H1 (cell line): ENCODE measurements around the gene PDZD4. TPM values are rescaled to one million over a fixed set of nuclear protein-coding genes. Genes with fewer than 3 reads are reported as not detected.

Experiments used
- CTCF ChIA-PET: fragments of 300-600 bp; sonication (Branson Sonifier 250); formaldehyde crosslinking; loops from one replicate; lab custom pipeline; 2021; ENCODE audit not compliant: partially characterized antibody; lab: Charles Lee
- POLR2A ChIA-PET: fragments of 300-600 bp; sonication (Branson Sonifier 250); formaldehyde crosslinking; loops from one replicate; lab custom pipeline; 2021; ENCODE audit warnings: inconsistent platforms; ENCODE audit not compliant: partially characterized antibody; lab: Charles Lee
- DNase-seq, 2 experiments: peaks; one replicate each; pipeline versions ENCODE4 v3.0.0 to v3.0.0-alpha.2; 2010 to 2022; ENCODE audit warnings: low spot score in 2 of 2, low read depth in 1 of 2, mixed read lengths in 1 of 2
- FAIRE-seq: peaks from 2 replicates; lab custom pipeline; 2011; peaks lifted over from hg19 to GRCh38; lab: Jason Lieb, UNC
- H2AFZ ChIP-seq: 2 replicates; pipeline ENCODE4 v1.8.1; 2012; ENCODE audit warnings: low read length, inconsistent platforms
- H2AK5ac ChIP-seq: 2 replicates; pipeline ENCODE4 v1.6.1; 2013; ENCODE audit warnings: low read depth, low read length
- H2BK120ac ChIP-seq: replicated peaks from 2 replicates; pipeline ENCODE3; 2013; ENCODE audit warnings: low read depth, low read length, inconsistent platforms
- H2BK12ac ChIP-seq: 2 replicates; pipeline ENCODE4 v1.6.1; 2013; ENCODE audit warnings: low read depth, low read length
- H2BK15ac ChIP-seq: 2 replicates; pipeline ENCODE4 v1.6.1; 2013; ENCODE audit warnings: low read length
- H2BK20ac ChIP-seq: 2 replicates; pipeline ENCODE4 v1.6.1; 2013; ENCODE audit warnings: low read length
- H2BK5ac ChIP-seq: 2 replicates; pipeline ENCODE4 v1.6.1; 2013; ENCODE audit warnings: low read depth, low read length
- H3K14ac ChIP-seq: 2 replicates; pipeline ENCODE4 v1.6.1; 2013; ENCODE audit warnings: inconsistent platforms; ENCODE audit not compliant: insufficient read length
- H3K18ac ChIP-seq: 2 replicates; pipeline ENCODE4 v1.6.1; 2013; ENCODE audit warnings: low read length; ENCODE audit errors: extremely low read depth
- H3K23ac ChIP-seq: 2 replicates; pipeline ENCODE4 v1.6.1; 2013; ENCODE audit warnings: inconsistent platforms; ENCODE audit not compliant: insufficient read length
- H3K23me2 ChIP-seq: 2 replicates; pipeline ENCODE4 v1.6.1; 2013; ENCODE audit warnings: low read depth, low read length
- H3K27ac ChIP-seq: 2 replicates; pipeline ENCODE4 v1.6.1; 2011; ENCODE audit warnings: low read depth, low read length, inconsistent platforms
- H3K27me3 ChIP-seq, 4 experiments: replicated peaks in 1 of 4; 1 replicate in 1 of 4; 2 replicates in 3 of 4; pipeline versions ENCODE4 v1.6.1 to v1.8.1; 2011 to 2013; ENCODE audit warnings: low read length in 3 of 4, mild to moderate bottlenecking in 3 of 4, inconsistent platforms in 2 of 4, mixed read lengths in 2 of 4, moderate library complexity in 1 of 4; ENCODE audit not compliant: control insufficient read depth in 3 of 4, insufficient read depth in 3 of 4; ENCODE audit errors: extremely low read depth in 1 of 4
- H3K36me3 ChIP-seq, 4 experiments: 2 replicates each; pipeline versions ENCODE4 v1.6.1 to v1.8.1; 2011 to 2013; ENCODE audit warnings: mild to moderate bottlenecking in 4 of 4, low read length in 3 of 4, moderate library complexity in 2 of 4, control low read depth in 1 of 4, inconsistent platforms in 1 of 4; ENCODE audit not compliant: insufficient read depth in 4 of 4, control insufficient read depth in 2 of 4
- H3K4ac ChIP-seq: replicated peaks from 2 replicates; pipeline ENCODE3; 2013; ENCODE audit warnings: low read length, low read depth, mixed read lengths, inconsistent platforms; ENCODE audit not compliant: insufficient read length
- H3K4me1 ChIP-seq, 4 experiments: replicated peaks in 1 of 4; 1 replicate in 1 of 4; 2 replicates in 3 of 4; pipeline versions ENCODE4 v1.6.1 to v1.8.1; 2011 to 2013; ENCODE audit warnings: low read length in 3 of 4, inconsistent platforms in 2 of 4, mixed read lengths in 1 of 4; ENCODE audit not compliant: insufficient read depth in 4 of 4, control insufficient read depth in 3 of 4
- H3K4me2 ChIP-seq, 2 experiments: 2 replicates each; pipeline versions ENCODE4 v1.6.1 to v1.8.1; 2011 to 2013; ENCODE audit warnings: low read depth in 2 of 2, low read length in 2 of 2, control low read depth in 1 of 2, inconsistent platforms in 1 of 2, mild to moderate bottlenecking in 1 of 2; ENCODE audit not compliant: insufficient read depth in 1 of 2
- H3K4me3 ChIP-seq, 4 experiments: fragments of 200-600, 300-600 bp in 1 of 4; sonication (generic), shearing (Covaris generic), sonication (Bioruptor Twin) in 1 of 4; 2 replicates each; pipeline versions ENCODE4 v1.5.1 to v1.8.1; 2011 to 2016; ENCODE audit warnings: low read length in 4 of 4, low read depth in 3 of 4, control low read depth in 2 of 4, inconsistent platforms in 2 of 4, mild to moderate bottlenecking in 2 of 4, mixed read lengths in 1 of 4, moderate library complexity in 1 of 4; ENCODE audit not compliant: insufficient read depth in 2 of 4; ENCODE audit errors: extremely low read depth in 1 of 4
- H3K56ac ChIP-seq: replicated peaks from 2 replicates; pipeline ENCODE3; 2013; ENCODE audit warnings: low read depth, mild to moderate bottlenecking, mixed read lengths, low read length, inconsistent platforms; ENCODE audit not compliant: insufficient read length
- H3K79me1 ChIP-seq: 2 replicates; pipeline ENCODE4 v1.6.1; 2013; ENCODE audit warnings: low read depth, low read length, control low read depth
- H3K79me2 ChIP-seq, 2 experiments: 2 replicates each; pipeline versions ENCODE4 v1.6.1 to v1.8.1; 2012 to 2013; ENCODE audit warnings: low read length in 2 of 2, mild to moderate bottlenecking in 2 of 2, inconsistent platforms in 1 of 2; ENCODE audit not compliant: insufficient read depth in 2 of 2, control insufficient read depth in 1 of 2
- H3K9ac ChIP-seq, 4 experiments: replicated peaks in 1 of 4; 1 replicate in 1 of 4; 2 replicates in 3 of 4; pipeline versions ENCODE4 v1.6.1 to v1.8.1; 2011 to 2013; ENCODE audit warnings: low read depth in 3 of 4, low read length in 3 of 4, control low read depth in 2 of 4, mild to moderate bottlenecking in 2 of 4, moderate library complexity in 2 of 4, inconsistent platforms in 1 of 4; ENCODE audit errors: extremely low read depth in 1 of 4
- H3K9me3 ChIP-seq, 2 experiments: 2 replicates each; pipeline versions ENCODE4 v1.6.1 to v1.8.1; 2012 to 2013; ENCODE audit warnings: mild to moderate bottlenecking in 2 of 2, moderate library complexity in 2 of 2, control low read depth in 1 of 2, inconsistent platforms in 1 of 2, low read depth in 1 of 2, low read length in 1 of 2, mixed read lengths in 1 of 2; ENCODE audit not compliant: insufficient read depth in 2 of 2
- H4K20me1 ChIP-seq, 2 experiments: replicated peaks in 1 of 2; 2 replicates each; pipeline versions ENCODE3 to v1.8.1; 2011 to 2013; ENCODE audit warnings: inconsistent platforms in 2 of 2, low read length in 2 of 2, mild to moderate bottlenecking in 1 of 2; ENCODE audit not compliant: insufficient read depth in 2 of 2, control insufficient read depth in 1 of 2
- H4K5ac ChIP-seq: 2 replicates; pipeline ENCODE4 v1.6.1; 2013; ENCODE audit warnings: low read length, low read depth, mixed read lengths, inconsistent platforms; ENCODE audit not compliant: insufficient read length
- H4K8ac ChIP-seq: 2 replicates; pipeline ENCODE4 v1.8.0; 2013; ENCODE audit warnings: mild to moderate bottlenecking, moderate library complexity, low read length, inconsistent platforms; ENCODE audit not compliant: insufficient read depth; ENCODE audit errors: extremely low read depth
- H4K91ac ChIP-seq: replicated peaks from 2 replicates; pipeline ENCODE3; 2013; ENCODE audit warnings: low read length, mixed read lengths, inconsistent platforms; ENCODE audit not compliant: insufficient read length
- ASH2L ChIP-seq: fragments of 200-600, 300-600 bp; sonication (generic); IDR thresholded peaks from one replicate; pipeline ENCODE4 v1.7.1; 2017; ENCODE audit warnings: low read length
- CEBPB ChIP-seq: IDR thresholded peaks from 2 replicates; pipeline ENCODE4 v1.6.1; 2012; ENCODE audit warnings: low read depth, low read length
- NANOG ChIP-seq: IDR thresholded peaks from 2 replicates; pipeline ENCODE4 v1.6.1; 2011; ENCODE audit warnings: low read length, low read depth, mild to moderate bottlenecking, inconsistent platforms; ENCODE audit not compliant: insufficient read depth, poor library complexity, severe bottlenecking
- NRF1 ChIP-seq: IDR thresholded peaks from 2 replicates; pipeline ENCODE4 v1.6.1; 2011; ENCODE audit warnings: mild to moderate bottlenecking, low read depth, low read length, improper control_type of control experiment
- POU5F1 ChIP-seq: IDR thresholded peaks from 2 replicates; pipeline ENCODE4 v1.6.1; 2011; ENCODE audit warnings: low read depth, mild to moderate bottlenecking, low read length, moderate library complexity
- RAD21 ChIP-seq, 2 experiments: IDR thresholded peaks in 1 of 2; conservative IDR thresholded peaks in 1 of 2; 2 replicates each; pipeline ENCODE4 v1.6.1; 2011; ENCODE audit warnings: low read depth in 2 of 2, low read length in 2 of 2, improper control_type of control experiment in 1 of 2, inconsistent platforms in 1 of 2, mild to moderate bottlenecking in 1 of 2, moderate library complexity in 1 of 2
- RBBP5 ChIP-seq: IDR thresholded peaks from 2 replicates; pipeline ENCODE4 v1.7.1; 2012; ENCODE audit warnings: low read depth, mild to moderate bottlenecking, inconsistent platforms, low read length, moderate library complexity, borderline replicate concordance
- SAP30 ChIP-seq: fragments of 300-600 bp; sonication (generic); IDR thresholded peaks from 2 replicates; pipeline ENCODE4 v1.7.1; 2012; ENCODE audit warnings: low read length, moderate library complexity, mild to moderate bottlenecking, inconsistent platforms; ENCODE audit not compliant: insufficient read depth, insufficient replicate concordance
- SP4 ChIP-seq: IDR thresholded peaks from 2 replicates; pipeline ENCODE4 v1.6.1; 2012; ENCODE audit warnings: low read length, inconsistent platforms
- USF2 ChIP-seq: IDR thresholded peaks from 2 replicates; pipeline ENCODE4 v1.6.1; 2011; ENCODE audit warnings: low read length, improper control_type of control experiment
- YY1 ChIP-seq: IDR thresholded peaks from 2 replicates; pipeline ENCODE4 v1.6.1; 2011; ENCODE audit warnings: low read depth, mild to moderate bottlenecking, low read length
- WGBS, 2 experiments: shearing (Covaris generic) in 1 of 2; methylation state at CpG; one replicate each; pipeline versions ENCODE4 v1.1.6 to v1.1.7; 2013 to 2015; ENCODE audit warnings: low lambda C conversion rate in 2 of 2, mixed read lengths in 2 of 2, inconsistent platforms in 1 of 2, low coverage in 1 of 2, missing lambda C conversion rate in 1 of 2; ENCODE audit not compliant: insufficient replicate concordance in 2 of 2, insufficient coverage in 1 of 2, insufficient read length in 1 of 2; ENCODE audit errors: extremely low coverage in 1 of 2, missing lambda C conversion rate in 1 of 2; 5-methylcytosine and 5-hydroxymethylcytosine counted together
- polyA plus RNA-seq, 7 experiments: library from polyadenylated mRNA; depleted of rRNA in 3 of 7; stranded (reverse) in 5 of 7; unstranded in 2 of 7; fragments of >200 nt in 5 of 7; fragments of 200-250 nt in 2 of 7; gene quantifications; 1 replicate in 5 of 7; 2 replicates in 1 of 7; 4 replicates in 1 of 7; pipeline versions ENCODE4 v1.2.1 to v1.2.3, GENCODE V29; 2011 to 2013; ENCODE audit warnings: missing spikeins in 2 of 7, mixed read lengths in 2 of 7
- total RNA-seq: library from RNA; stranded (reverse); fragmentation: NEBNext Ultra II Directional; extraction: Animal tissue kit (Norgen Biotek cat#: 25700); gene quantifications from 2 replicates; pipeline ENCODE4 v1.2.1, GENCODE V29; 2021

The PDZD4 gene
- total and polyA plus RNA-seq, 2 of the 8 experiments (the other 6 are each of a cell fraction or from before 2014, with no cell fraction given): 45.8 to 169 TPM

DNA sequence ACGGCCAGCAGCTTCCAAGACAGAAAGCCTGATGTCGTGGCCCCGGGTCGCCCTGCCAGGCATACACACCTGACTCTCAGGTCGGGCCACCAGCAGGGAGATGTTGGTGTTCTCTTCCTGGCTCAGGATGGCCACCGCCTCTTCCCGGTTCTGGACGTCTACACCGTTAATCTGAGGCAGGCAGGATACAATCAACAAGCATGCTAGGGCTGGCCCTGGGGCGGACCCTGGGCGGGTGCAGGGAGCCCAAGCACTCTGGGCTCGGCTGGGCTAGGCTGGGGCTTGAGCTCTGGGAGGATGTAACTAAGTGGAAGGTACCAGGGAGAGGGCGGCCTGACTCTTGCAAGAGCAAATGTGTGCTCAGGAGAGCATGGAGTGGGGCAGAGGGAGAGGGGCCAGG, 24.9 kb downstream of the PDZD4 start:
- no peak overlapping the region for H3K23ac ChIP-seq
- no peak overlapping the region for H2BK120ac ChIP-seq
- no peak overlapping the region for H3K18ac ChIP-seq
- peaks cover 0 to 3% (median 0%) of the 10 kb centered on the region in 4 experiments; a peak in 1 of 7 replicates for H3K4me1 ChIP-seq
- H4K20me1 ChIP-seq: peaks cover 2 to 20% of the 10 kb centered on the region in 2 experiments
- no peak overlapping the region for H2BK20ac ChIP-seq
- H3K9me3 ChIP-seq: no peaks in the 10 kb centered on the region
- no peak overlapping the region for H3K9ac ChIP-seq
- H3K4me3 ChIP-seq: no peak overlapping the region
- no peak overlapping the region for H3K4me2 ChIP-seq
- H3K27me3 ChIP-seq: no peaks in the 10 kb centered on the region
- H3K79me1 ChIP-seq: peaks cover 3% of the 10 kb centered on the region
- no peaks in the 10 kb centered on the region for H3K23me2 ChIP-seq
- H3K4ac ChIP-seq: no peak overlapping the region
- FAIRE-seq: no peak
- no peak overlapping the region for H4K91ac ChIP-seq
- CTCF ChIA-PET: interaction anchor here (1.0 kb wide), 1 partner anchor 104 kb away, joined by 3 read pairs; no protein-coding TSS in a partner anchor
- no peak overlapping the region for H3K56ac ChIP-seq
- 87% methylated on average over 10 of the region's 13 CpGs; no CpG with 5 or more reads in 1 of the 2 experiments for WGBS, 2 experiments
- H4K8ac ChIP-seq: no peak overlapping the region
- no peak overlapping the region for H2BK15ac ChIP-seq
- no peak overlapping the region for H2AK5ac ChIP-seq
- peaks cover 0 to 30% of the 10 kb centered on the region in 2 experiments; a peak in 3 of 4 replicates for H3K79me2 ChIP-seq
- DNase-seq: no peak
- POLR2A ChIA-PET: interaction anchor here (1.7 to 5.4 kb wide), 3 partner anchors 10 to 14 kb away, joined by 4 to 22 read pairs (median 14); partner anchors contain the start of genes IDH3G and SSR4
- no peak overlapping the region for H2BK12ac ChIP-seq
- H2BK5ac ChIP-seq: no peak overlapping the region
- H3K14ac ChIP-seq: no peak overlapping the region
- peaks cover 0 to 21% (median 0%) of the 10 kb centered on the region in 4 experiments; a peak in 2 of 8 replicates for H3K36me3 ChIP-seq
- no peak overlapping the region for H4K5ac ChIP-seq
- H3K27ac ChIP-seq: no peak overlapping the region
- H2AFZ ChIP-seq: no peak overlapping the region
- TF ChIP-seq NANOG (no peak), NRF1 (no peak), POU5F1 (no peak), SP4 (no peak), SAP30 (no peak), USF2 (no peak), ASH2L (no peak), RAD21 (IDR thresholded peaks at IDR 0.05 in 1 of 2, conservative IDR thresholded peaks at IDR 0.05 in 1 of 2; ENCODE audit: low read depth in 2 of 2, low read length in 2 of 2) (no peak), CEBPB (no peak), YY1 (no peak), RBBP5 (no peak)
